IMR-90 (cell line): ENCODE measurements around the gene HAGHL. TPM values are rescaled to one million over a fixed set of nuclear protein-coding genes. Genes with fewer than 3 reads are reported as not detected.

Experiments used
- CTCF ChIP-seq: conservative IDR thresholded peaks from 2 replicates; pipeline ENCODE4 v1.5.1; 2012; ENCODE audit warnings: mild to moderate bottlenecking, low read depth, low read length, improper control_type of control experiment
- ELK1 ChIP-seq: fragments of 150-350 bp; IDR thresholded peaks from 2 replicates; pipeline ENCODE4 v1.6.1; 2016; ENCODE audit warnings: low read depth, mild to moderate bottlenecking, low read length, moderate library complexity, borderline replicate concordance
- polyA plus RNA-seq, 3 experiments: library from polyadenylated mRNA; depleted of rRNA; stranded (reverse); fragments of >200 nt; gene quantifications; 2 replicates each; pipeline ENCODE4 v1.2.3, GENCODE V29; 2012; ENCODE audit warnings: low replicate concordance in 1 of 3
- total RNA-seq: library from RNA; depleted of rRNA; stranded (reverse); fragments of >200 nt; gene quantifications from 2 replicates; pipeline ENCODE4 v1.2.3, GENCODE V29; 2012

HAGHL gene
- total and polyA plus RNA-seq, 2 of the 4 experiments (the other 2 are of a cell fraction): 3.0 to 12.5 TPM

GRCh38 chr16:683396-684070, 43.4 kb upstream of the HAGHL start (continued):
- TF ChIP-seq ELK1 (no peak), CTCF (no peak)
